Epithelial cell of proximal tubule (primary cell): ENCODE results near the gene IGF2BP3. TPM values are rescaled to one million over a fixed set of nuclear protein-coding genes. Genes with fewer than 3 reads are reported as not detected.
"Not testable (repeated sequence)": the region's sequence is repeated elsewhere in the genome, so short reads cannot be mapped to it uniquely, and the experiment has no call there.

Source experiments
- DNase-seq: peaks from one replicate; pipeline ENCODE4 v3.0.0-alpha.2; 2011; ENCODE audit warnings: low read depth
- H3K4me3 ChIP-seq: 2 replicates; pipeline ENCODE4 v1.5.1; 2011; ENCODE audit warnings: low read depth, mild to moderate bottlenecking, low read length
- total RNA-seq: library from RNA; depleted of rRNA; stranded (reverse); fragments of >200 nt; gene quantifications from 2 replicates; pipeline ENCODE4 v1.2.3, GENCODE V29; 2015
- TF ChIP-seq, protein P1 (sequence below): conservative IDR thresholded peaks from 2 replicates; pipeline ENCODE4 v1.5.1; 2012; ENCODE audit warnings: low read depth, mild to moderate bottlenecking, low read length

The IGF2BP3 gene
- total RNA-seq, 1 donor from 2014 or later = 42.4 TPM

DNA sequence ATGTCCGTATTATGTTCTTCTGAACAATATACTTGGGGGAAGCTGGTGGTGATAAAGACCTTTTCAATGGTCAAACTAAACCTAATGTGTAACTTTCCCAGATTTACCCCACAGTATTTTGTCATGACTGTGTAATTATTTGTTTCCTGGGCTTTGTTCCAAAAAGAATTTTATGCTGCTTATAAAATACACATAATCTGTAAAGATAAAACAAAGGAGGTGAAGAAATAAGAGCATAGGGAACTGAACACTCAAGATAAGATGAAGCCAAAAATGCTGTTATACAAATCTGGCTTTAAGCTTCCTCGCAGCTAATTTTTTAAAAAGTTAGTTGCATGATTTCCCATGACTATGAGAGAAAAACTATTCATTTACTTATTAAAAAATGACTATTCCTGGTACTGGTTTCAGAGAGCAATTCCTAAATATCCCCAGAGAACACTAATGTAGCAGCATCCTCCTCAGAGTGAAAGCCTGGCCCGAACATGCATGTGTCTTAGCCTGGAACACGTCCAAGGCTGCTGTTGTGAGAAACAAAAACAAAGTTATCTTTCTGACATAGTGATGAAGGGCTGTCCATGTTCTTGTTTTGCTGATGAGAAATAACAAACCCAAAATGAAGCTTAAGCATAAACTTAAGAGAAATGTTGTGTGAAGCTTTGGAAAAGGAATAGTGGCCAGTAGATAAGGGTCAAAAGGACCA, 137.2 kb downstream of the IGF2BP3 start:
- no peak for DNase-seq
- TF ChIP-seq, protein P1, sequence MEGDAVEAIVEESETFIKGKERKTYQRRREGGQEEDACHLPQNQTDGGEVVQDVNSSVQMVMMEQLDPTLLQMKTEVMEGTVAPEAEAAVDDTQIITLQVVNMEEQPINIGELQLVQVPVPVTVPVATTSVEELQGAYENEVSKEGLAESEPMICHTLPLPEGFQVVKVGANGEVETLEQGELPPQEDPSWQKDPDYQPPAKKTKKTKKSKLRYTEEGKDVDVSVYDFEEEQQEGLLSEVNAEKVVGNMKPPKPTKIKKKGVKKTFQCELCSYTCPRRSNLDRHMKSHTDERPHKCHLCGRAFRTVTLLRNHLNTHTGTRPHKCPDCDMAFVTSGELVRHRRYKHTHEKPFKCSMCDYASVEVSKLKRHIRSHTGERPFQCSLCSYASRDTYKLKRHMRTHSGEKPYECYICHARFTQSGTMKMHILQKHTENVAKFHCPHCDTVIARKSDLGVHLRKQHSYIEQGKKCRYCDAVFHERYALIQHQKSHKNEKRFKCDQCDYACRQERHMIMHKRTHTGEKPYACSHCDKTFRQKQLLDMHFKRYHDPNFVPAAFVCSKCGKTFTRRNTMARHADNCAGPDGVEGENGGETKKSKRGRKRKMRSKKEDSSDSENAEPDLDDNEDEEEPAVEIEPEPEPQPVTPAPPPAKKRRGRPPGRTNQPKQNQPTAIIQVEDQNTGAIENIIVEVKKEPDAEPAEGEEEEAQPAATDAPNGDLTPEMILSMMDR = no peak
- H3K4me3 ChIP-seq = no peak overlapping the region

DNA sequence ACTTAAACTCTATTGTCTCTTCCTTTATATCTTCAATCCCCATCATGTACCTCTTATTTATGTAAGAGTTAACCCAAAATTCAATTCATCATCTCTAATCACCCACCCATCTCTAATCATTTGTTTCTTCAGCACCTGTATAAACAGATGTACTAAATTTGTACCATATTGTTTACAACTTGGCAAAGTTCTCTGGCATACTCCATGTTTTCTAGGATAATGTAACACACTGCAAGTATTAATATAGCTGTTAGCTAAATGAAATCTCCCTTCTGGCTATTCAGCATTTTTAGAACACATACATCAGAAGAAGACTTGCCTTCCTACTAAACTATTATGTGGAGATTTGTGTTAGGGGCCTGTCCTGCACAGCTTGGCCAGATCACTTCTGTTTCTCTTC, 138.1 kb downstream of the IGF2BP3 start:
- no peak for DNase-seq
- TF ChIP-seq, protein P1 = no peak
- no peak overlapping the region for H3K4me3 ChIP-seq

DNA sequence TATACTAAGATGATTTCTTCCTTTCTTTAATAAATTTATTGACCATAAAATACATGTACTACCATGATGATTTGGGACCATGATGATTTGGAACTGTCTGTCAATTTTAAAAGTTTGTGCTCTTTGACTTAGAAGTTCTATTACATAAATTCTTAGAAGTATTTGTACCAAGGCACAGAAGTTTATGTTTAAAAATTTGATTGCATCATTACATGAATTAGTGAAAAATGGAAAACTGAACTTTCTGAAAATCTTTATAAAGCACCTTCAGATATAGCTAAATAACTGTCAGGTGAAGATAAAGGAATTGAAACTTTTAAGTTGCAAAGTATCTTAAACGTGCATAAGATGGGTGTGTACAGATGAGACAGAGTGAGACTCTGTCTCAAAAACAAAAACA, 139.2 kb downstream of the IGF2BP3 start:
- H3K4me3 ChIP-seq = no peak overlapping the region
- DNase-seq = no peak
- TF ChIP-seq, protein P1 = no peak

DNA sequence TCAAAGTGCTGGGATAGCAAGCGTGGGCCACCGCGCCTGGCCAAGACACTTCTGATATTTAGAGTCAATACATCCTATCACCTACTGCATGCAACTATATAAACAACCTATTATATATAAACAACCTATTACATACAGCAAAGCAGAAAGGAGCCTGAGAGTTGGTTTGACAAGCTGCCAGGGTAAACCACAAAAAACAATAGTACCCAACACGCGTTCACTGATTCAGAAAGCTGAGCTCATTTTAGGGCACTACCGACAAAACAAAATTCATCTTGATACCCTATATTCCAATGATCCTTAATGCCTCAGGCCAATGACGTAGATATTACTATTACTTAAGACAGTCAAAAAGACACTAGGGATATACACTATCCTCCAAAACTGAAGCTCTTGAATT, 154.9 kb downstream of the IGF2BP3 start:
- no peak overlapping the region for H3K4me3 ChIP-seq
- no peak for DNase-seq
- TF ChIP-seq, protein P1 = no peak

DNA sequence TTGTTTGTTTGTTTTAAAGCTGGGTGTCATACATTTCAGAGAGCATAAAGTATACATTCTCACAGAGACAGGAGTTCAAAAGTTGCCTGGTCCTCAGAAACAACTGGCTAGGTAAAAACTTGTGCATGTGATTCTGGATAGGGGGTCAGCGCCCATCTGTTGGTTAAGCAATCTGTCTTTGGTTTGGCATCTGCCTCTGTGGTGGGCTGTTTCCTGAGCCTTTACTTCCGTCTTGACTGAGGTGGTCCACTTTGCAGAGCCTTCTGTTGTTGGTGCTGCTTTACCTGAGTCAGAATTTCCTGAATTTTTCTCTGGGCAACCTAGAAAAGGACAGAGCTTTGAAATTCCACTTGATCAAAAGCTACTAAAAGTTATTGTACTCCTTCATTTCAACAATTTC, 158.2 kb downstream of the IGF2BP3 start:
- H3K4me3 ChIP-seq, DNase-seq: not testable (repeated sequence)

DNA sequence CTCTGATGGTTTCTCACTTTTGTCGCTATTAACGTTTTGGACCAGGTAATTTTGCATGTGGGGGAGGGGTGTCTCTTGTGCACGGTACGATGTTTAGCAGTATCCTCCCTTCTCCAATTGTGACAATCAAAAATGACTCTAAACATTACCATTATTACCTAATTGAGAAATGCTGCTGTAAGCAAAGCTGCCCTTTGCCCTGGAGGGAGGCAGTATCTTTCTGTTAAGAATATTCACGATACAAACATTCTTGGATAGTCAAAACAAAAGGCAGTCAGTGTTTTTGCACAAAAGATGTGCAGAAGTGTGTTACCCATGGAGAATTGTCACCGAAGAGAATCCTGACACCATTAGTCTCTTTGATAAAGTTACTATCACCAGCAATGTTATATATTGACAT, 161.5 kb downstream of the IGF2BP3 start:
- DNase-seq = no peak
- no peak overlapping the region for H3K4me3 ChIP-seq
- TF ChIP-seq, protein P1 = no peak

DNA sequence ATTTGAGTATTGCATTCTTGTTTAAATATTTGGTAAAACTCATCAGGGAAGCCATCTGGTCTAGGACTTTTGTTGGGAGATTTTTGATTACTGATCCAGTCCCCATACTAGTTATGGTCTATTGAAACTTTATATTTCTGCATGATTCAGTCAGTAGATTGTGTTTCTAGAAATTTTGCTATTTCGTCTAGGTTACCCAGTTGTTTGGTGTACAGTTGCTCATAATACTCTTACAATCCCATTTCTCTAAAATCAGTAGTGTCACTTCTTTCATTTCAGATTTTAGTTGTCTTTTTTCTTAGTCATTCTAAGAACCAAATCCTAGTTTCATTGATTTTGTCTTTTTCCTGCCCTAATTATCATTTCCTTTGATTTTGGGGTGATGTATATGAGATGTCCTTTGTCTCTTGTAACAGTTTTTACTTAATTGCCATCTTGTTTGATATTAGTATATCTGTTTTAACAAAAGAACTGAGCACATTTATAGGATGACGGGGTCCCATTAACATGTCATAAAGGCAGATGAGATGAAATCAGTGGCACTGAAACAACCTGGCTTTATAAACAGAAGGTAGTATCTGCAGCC, 163.3 kb downstream of the IGF2BP3 start:
- no peak overlapping the region for H3K4me3 ChIP-seq
- no peak for DNase-seq
- TF ChIP-seq, protein P1 = no peak
